ENCODE measurements around the gene BATF2.

BATF2 gene

DNA sequence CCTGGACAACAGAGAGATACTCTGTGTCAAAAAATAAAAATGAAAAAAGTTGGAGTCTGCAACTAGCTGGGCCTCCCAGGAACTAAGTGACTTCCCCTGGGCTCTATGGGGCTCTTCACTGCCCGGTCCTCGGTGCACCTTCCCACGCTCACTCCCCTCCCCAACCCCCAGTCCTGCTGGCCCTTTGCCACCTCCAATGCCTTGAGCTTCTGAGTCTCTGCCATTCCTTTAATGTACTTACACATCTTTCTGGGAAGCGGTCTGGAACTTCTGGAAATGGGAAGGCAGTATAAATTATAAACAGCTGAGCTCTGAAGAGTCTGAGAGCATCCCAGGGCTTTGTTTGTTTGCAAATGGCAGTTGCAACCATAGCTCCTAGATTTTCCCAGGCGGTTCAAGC lies 5.9 kb upstream of the BATF2 start:
- no peak for TF ChIP-seq POLR2AphosphoS5 (IDR thresholded peaks at IDR 0.05; ENCODE audit: low read depth)
- no peak for TF ChIP-seq SPI1 (IDR thresholded peaks at IDR 0.05; ENCODE audit: borderline replicate concordance, low read depth)
- TF ChIP-seq, protein P1, sequence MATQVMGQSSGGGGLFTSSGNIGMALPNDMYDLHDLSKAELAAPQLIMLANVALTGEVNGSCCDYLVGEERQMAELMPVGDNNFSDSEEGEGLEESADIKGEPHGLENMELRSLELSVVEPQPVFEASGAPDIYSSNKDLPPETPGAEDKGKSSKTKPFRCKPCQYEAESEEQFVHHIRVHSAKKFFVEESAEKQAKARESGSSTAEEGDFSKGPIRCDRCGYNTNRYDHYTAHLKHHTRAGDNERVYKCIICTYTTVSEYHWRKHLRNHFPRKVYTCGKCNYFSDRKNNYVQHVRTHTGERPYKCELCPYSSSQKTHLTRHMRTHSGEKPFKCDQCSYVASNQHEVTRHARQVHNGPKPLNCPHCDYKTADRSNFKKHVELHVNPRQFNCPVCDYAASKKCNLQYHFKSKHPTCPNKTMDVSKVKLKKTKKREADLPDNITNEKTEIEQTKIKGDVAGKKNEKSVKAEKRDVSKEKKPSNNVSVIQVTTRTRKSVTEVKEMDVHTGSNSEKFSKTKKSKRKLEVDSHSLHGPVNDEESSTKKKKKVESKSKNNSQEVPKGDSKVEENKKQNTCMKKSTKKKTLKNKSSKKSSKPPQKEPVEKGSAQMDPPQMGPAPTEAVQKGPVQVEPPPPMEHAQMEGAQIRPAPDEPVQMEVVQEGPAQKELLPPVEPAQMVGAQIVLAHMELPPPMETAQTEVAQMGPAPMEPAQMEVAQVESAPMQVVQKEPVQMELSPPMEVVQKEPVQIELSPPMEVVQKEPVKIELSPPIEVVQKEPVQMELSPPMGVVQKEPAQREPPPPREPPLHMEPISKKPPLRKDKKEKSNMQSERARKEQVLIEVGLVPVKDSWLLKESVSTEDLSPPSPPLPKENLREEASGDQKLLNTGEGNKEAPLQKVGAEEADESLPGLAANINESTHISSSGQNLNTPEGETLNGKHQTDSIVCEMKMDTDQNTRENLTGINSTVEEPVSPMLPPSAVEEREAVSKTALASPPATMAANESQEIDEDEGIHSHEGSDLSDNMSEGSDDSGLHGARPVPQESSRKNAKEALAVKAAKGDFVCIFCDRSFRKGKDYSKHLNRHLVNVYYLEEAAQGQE (IDR thresholded peaks at IDR 0.05; ENCODE audit: insufficient replicate concordance, low read depth): no peak
- no peak for TF ChIP-seq GABPA (IDR thresholded peaks at IDR 0.05; ENCODE audit: low read depth)
- TF ChIP-seq CTCF (IDR thresholded peaks at IDR 0.05; ENCODE audit: insufficient read depth, low read length): no peak

GRCh38 chr11:64999478-64999877 lies 2.7 kb upstream of the BATF2 start:
- Histone ChIP-seq H3K27ac (replicated peaks) (no peak overlapping the region), H3K4me3 (replicated peaks; ENCODE audit: insufficient read depth, low read length) (no peak overlapping the region), H3K27me3 (ENCODE audit: insufficient read depth, poor library complexity, severe bottlenecking) (no peaks in the 10 kb centered on the region)
- TF ChIP-seq SPI1 (IDR thresholded peaks at IDR 0.05; ENCODE audit: borderline replicate concordance, low read depth): no peak
- TF ChIP-seq GABPA (IDR thresholded peaks at IDR 0.05; ENCODE audit: low read depth): no peak
- TF ChIP-seq CTCF (IDR thresholded peaks at IDR 0.05; ENCODE audit: insufficient read depth, low read length): no peak
- TF ChIP-seq POLR2AphosphoS5 (IDR thresholded peaks at IDR 0.05; ENCODE audit: low read depth): no peak
- TF ChIP-seq, protein P1 (IDR thresholded peaks at IDR 0.05; ENCODE audit: insufficient replicate concordance, low read depth): no peak
- no peak for DNase-seq (ENCODE audit: low read depth in 1 of 2, low spot score in 1 of 2)

More for the DNA sequence above, 5.9 kb upstream of the BATF2 start:
- no peak for DNase-seq (ENCODE audit: low read depth in 1 of 2, low spot score in 1 of 2)
- H3K27ac ChIP-seq (replicated peaks): no peak overlapping the region
- no peak overlapping the region for H3K4me3 ChIP-seq (replicated peaks; ENCODE audit: insufficient read depth, low read length)
- H3K27me3 ChIP-seq (ENCODE audit: insufficient read depth, poor library complexity, severe bottlenecking): no peaks in the 10 kb centered on the region

DNA sequence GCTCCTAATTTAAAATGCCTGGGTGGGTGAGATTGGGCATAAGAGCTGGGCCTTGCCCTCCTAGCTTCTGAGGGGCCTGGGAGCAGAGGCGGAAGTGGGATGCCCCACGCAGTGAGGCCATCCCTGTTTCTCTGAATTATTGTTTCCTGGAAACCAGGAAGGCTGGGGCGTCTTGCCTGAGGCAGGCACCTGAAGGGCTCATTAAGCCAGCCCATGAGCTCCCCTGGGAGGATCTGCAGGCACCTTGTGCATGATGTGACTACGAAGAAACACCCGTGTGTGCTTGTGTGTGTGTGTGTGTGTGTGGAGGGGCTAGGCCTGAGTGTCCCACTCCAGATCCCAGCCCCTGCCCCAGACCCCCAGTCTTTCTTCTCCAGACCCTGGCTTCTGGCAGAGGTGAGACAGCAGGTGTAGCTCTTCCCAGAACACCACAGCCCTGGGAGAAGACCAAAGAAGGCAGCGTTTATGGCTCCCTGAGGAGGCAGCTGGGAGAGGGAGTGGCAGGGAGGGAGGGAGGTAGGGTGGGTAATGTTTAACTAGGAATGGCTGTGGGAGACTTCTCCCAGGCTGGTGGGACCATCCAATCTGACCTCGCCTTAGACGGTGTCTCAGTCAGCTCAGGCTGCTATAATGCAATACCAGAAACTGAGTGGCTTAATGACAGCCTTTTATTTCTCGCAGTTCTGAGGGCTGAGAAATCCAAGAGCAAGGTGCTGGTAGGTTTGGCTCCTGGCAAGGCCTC lies 2.1 kb upstream of the BATF2 start:
- no peak overlapping the region for H3K4me3 ChIP-seq (replicated peaks; ENCODE audit: insufficient read depth, low read length)
- no peak for DNase-seq (ENCODE audit: low read depth in 1 of 2, low spot score in 1 of 2)

More for the DNA sequence above, 2.1 kb upstream of the BATF2 start:
- TF ChIP-seq, protein P1 (IDR thresholded peaks at IDR 0.05; ENCODE audit: insufficient replicate concordance, low read depth): no peak
- no peaks in the 10 kb centered on the region for H3K27me3 ChIP-seq (ENCODE audit: insufficient read depth, poor library complexity, severe bottlenecking)
- no peak overlapping the region for H3K27ac ChIP-seq (replicated peaks)
